Measurements from ENCODE around the gene BRAF.
"Not testable (repeated sequence)": the region's sequence is repeated elsewhere in the genome, so short reads cannot be mapped to it uniquely, and the experiment has no call there.

The BRAF gene

GRCh38 chr7:140767418-140767817 lies 157.3 kb downstream of the BRAF start:
- DNase-seq: no peak

DNA sequence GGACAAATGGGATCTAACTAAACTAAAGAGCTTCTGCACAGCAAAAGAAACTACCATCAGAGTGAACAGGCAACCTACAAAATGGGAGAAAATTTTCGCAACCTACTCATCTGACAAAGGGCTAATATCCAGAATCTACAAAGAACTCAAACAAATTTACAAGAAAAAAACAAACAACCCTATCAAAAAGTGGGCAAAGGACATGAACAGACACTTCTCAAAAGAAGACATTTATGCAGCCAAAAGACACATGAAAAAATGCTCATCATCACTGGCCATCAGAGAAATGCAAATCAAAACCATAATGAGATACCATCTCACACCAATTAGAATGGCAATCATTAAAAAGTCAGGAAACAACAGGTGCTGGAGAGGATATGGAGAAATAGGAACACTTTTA lies 159.3 kb downstream of the BRAF start:
- not testable (repeated sequence) for DNase-seq

DNA sequence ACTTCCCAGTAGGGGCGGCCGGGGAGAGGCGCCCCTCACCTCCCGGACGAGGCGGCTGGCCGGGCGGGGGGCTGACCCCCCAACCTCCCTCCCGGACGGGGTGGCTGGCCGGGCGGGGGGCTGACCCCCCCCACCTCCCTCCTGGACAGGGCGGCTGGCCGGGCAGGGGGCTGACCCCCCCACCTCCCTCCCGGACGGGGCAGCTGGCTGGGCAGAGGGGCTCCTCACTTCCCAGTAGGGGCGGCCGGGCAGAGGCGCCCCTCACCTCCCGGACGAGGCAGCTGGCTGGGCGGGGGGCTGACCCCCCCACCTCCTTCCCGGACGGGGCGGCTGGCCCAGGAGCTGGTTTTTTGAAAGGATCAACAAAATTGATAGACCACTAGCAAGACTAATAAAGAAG lies 161.6 kb downstream of the BRAF start:
- not testable (repeated sequence) for DNase-seq

- not testable (repeated sequence) for DNase-seq
Observed at GRCh38 chr7:140761375-140761774, 163.4 kb downstream of the BRAF start.

DNA sequence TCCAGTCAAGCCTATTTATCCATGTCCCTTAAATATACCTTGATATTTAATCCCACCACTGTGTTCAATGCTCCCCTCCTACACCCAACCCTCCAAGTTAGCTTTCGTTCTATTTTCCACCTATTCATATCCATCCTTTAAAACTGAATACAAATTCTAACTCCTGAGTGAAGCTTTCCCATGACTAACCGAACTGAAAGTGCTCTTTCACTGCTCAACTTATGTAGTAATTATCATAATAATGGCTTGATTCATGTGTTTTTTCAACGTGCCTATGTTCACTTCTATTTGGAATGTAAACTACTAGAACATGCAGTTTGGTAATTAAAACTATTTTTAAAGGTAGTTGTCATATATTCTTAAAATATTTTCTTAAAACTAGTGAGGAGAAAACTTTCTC lies 170.2 kb downstream of the BRAF start:
- DNase-seq: no peak

DNA sequence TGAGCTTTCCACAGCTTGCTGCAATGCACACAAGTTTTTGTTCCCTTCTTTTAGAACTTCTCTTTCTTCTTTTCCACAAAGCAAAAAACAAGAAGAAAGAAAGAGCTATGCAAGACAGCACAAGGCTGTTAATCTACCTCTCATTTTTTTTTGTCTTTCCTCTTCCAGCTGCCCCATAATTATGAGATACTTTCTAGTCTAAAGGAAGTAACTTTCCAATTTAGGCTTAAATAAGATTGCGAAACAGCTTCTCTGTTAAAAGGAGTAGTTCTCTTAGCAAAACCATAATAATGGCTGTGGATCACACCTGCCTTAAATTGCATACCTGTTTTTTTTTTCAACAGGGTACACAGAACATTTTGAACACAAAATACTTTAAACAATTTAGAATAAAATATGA lies 172.2 kb downstream of the BRAF start:
- DNase-seq: no peak

- DNase-seq: no peak
Observed at GRCh38 chr7:140746751-140747150, 178.0 kb downstream of the BRAF start.

GRCh38 chr7:140745266-140746058 lies 179.3 kb downstream of the BRAF start:
- DNase-seq: no peak

GRCh38 chr7:140744005-140744404 lies 180.7 kb downstream of the BRAF start:
- no peak for DNase-seq

- DNase-seq: not testable (repeated sequence)
Observed at GRCh38 chr7:140743255-140743654, 181.5 kb downstream of the BRAF start.

GRCh38 chr7:140738280-140738679 lies 186.4 kb downstream of the BRAF start:
- DNase-seq: no peak

DNA sequence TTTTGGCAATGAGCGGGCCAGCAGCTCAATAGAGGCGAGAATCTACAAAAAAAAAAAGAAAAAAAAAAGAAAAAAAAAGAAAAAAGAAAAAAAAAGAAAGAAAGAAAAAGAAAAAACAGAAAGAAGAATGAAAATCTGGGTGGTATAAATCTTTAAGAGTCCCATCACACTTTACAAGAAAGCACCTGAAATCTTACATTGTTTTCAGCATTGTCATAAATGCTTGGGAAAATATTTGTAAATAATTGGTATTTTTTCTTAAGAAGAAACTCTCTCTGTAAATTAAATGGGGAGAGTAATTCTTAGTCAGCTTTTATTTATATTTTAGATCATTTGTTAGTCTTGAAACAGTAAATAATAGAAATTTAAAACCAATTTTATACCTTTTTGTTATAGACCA lies 190.0 kb downstream of the BRAF start:
- DNase-seq: no peak

GRCh38 chr7:140734096-140734495 lies 190.6 kb downstream of the BRAF start:
- no peak for DNase-seq

DNA sequence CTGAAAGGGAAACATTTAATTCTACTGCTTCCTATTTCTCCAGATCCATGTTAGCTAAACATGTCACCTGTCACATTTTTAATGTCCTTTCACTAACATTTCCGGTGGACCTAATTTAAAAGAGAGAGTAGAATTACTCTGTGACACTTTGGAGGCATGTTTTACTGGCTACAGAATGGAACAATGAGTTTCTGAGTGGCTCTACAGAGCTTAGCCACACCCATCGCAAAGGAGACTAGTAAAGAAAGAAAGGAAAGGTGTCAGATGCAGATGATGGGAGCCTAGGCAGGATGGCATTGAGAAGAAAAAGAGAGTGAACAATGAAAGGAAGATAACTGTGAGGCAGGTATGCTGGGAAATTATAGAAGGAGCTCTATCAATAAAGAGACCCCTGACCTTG lies 192.3 kb downstream of the BRAF start:
- no peak for DNase-seq

DNA sequence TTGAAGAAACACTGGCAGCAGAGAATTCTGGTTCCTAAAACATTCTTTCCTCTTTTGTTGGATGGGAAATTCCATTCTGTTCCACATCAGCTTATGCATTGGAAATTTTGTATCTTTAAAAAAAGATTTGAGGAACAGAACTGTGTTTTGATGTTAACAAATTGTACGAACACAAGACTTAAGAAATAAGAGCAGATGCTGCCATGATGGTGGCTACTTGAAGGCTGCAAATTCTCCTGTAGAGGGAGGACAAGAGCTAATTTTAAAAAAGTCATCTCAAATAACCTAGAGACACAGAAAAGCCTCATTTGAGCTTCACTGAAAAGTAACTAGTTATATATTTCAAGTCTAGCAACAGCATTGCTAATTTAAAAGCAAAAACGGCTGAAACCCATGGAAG lies 198.4 kb downstream of the BRAF start:
- DNase-seq: no peak

DNA sequence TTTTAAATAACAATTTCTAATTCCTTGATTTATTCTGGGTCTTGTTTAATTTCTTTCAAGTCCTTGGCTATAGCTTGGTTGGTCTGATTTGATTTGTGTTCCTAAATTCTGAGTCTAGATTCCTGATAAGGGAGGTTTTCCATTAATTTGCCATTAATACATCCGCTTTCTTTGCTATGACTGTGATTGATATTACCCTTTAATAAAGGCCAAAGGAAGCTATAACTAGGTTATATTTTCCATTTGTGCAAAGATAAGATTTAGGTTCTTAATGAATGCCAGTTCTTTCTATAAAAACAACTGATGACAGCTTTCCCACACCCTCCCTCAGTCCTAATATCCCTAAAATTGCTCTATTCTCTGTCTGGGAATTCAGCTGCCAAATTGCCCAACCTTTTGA lies 200.0 kb downstream of the BRAF start:
- no peak for DNase-seq

- DNase-seq: no peak
Observed at GRCh38 chr7:140723574-140723973, 201.2 kb downstream of the BRAF start.

- peak; percentile 54 for DNase-seq
Observed at GRCh38 chr7:140723006-140723405, 201.7 kb downstream of the BRAF start.

- no peak for DNase-seq
Observed at GRCh38 chr7:140722254-140722653, 202.5 kb downstream of the BRAF start.

DNA sequence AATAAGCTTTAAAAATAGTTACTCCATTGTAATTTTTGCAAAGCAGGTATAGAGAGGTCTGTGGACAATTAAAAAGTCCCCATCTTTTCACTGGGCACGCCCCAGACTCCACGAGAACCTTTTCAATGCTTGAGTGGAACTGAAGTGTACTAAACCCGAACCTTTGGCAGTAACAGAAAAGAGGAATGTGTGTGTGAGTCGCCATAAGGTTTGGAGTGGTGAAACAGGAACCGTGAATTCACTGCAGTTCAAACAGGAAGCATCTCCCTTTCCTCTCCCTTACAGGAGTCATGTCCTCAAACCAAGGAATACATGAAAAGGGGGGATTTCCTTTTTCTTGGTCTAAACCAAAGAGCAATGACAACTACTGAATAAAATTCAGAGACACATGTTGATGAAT lies 205.0 kb downstream of the BRAF start:
- no peak for DNase-seq

- no peak for DNase-seq
Observed at GRCh38 chr7:140714331-140715040, 210.2 kb downstream of the BRAF start.

DNA sequence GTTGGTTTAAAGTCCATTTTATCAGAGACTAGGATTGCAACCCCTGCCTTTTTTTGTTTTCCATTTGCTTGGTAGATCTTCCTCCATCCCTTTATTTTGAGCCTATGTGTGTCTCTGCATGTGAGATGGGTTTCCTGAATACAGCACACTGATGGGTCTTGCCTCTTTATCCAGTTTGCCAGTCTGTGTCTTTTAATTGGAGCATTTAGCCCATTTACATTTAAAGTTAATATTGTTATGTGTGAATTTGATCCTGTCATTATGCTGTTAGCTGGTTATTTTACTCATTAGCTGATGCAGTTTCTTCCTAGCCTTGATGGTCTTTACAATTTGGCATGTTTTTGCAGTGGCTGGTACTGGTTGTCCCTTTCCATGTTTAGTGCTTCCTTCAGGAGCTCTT lies 212.3 kb downstream of the BRAF start:
- not testable (repeated sequence) for DNase-seq

DNA sequence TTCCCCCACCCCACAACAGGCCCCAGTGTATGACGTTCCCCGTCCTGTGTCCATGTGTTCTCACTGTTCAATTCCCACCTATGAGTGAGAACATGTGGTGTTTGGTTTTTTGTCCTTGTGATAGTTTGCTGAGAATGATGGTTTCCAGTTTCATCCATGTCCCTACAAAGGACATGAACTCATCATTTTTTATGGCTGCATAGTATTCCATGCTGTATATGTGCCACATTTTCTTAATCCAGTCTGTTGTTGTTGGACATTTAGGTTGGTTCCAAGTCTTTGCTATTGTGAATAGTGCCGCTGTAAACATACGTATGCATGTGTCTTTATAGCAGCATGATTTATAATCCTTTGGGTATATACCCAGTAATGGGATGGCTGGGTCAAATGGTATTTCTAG lies 216.0 kb downstream of the BRAF start:
- DNase-seq: not testable (repeated sequence)

GRCh38 chr7:140707132-140707531 lies 217.6 kb downstream of the BRAF start:
- no peak for DNase-seq

GRCh38 chr7:140704205-140704604 lies 220.5 kb downstream of the BRAF start:
- no peak for DNase-seq

Measured in activated CD4-positive, alpha-beta T cell treated with anti-CD3 and anti-CD28 coated beads for 48 hours (primary cell).